ENCODE measurements around the gene TMEM258. TPM values are rescaled to one million over a fixed set of nuclear protein-coding genes. Genes with fewer than 3 reads are reported as not detected.

TMEM258 gene
- total and polyA plus RNA-seq, 10 of the 15 experiments (the other 5 are each of a cell fraction or from before 2014, with no cell fraction given): 160 to 840 (median 326) TPM

DNA sequence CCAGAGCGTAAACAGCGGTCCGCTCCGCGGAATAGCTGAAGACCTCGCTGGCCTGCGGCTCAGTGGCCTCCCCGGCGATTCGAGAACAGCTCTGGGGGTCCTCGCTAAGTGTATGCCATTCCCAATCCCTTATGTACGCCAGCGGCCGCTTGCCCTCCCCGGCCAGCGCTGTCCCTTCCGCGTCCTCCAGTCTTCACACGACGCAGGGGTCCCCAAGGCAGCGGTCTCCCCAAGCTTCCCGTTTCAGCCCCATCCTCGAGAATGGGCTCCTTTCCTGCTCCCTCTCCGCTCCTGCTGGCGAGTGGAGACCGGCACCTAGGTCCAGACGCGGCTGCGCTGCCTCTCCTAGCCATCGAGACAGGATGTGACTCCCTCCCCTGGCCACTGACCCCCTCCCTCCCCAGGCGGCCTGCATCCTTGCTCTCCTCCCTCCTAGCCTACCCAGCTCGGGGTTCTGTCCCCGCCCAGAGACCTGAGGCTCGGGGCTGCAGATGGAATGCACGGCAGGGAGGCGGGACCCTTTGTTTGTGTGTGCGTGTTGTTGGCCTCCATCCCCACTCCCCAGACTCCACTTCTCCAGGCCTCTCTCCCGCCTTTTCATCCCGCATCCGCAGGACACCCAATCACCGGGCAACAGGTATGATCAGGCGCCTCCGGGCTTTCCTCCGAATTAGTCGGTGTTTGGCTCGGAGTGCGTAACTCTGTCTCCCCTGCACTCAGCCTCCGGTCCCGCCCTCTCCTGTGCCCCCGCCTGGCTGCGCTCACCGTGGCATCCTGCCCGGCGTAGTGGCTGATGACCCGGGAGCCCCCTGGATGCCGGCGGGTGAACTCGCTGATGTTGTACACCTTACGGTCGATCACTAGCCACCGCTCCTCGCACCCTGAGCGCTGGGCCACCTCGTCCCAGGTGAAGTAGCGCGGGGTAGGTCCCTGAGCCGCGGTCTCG lies 23.7 kb upstream of the TMEM258 start:
- Histone ChIP-seq H4K20me1 (ENCODE audit: control insufficient read depth, insufficient read depth) (no peaks in the 10 kb centered on the region), H3K36me3 (ENCODE audit: control insufficient read depth in 2 of 2, insufficient read depth in 2 of 2, low read length in 1 of 2) (0 out of 4 replicates have a peak, but pooled peaks cover 0 to 5% of the 10 kb centered on the region in 2 experiments), H3K9me3 (replicated peaks; ENCODE audit: control insufficient read depth, insufficient read depth, low read length) (no peaks in the 10 kb centered on the region), H3K27ac (ENCODE audit: control insufficient read depth, insufficient read depth) (peak overlapping the region; percentile 87), H3K4me1 (ENCODE audit: control insufficient read depth, insufficient read depth, low read length) (peaks cover 3% of the 10 kb centered on the region; the same call in 1 of the 2 replicates), H3K4me2 (ENCODE audit: control insufficient read depth, insufficient read depth) (peak overlapping the region; percentile 95), H2AFZ (ENCODE audit: control insufficient read depth, low read depth, low read length) (peak overlapping the region; percentile 83), H3K79me2 (ENCODE audit: control insufficient read depth, insufficient read depth, low read length) (peaks cover 21% of the 10 kb centered on the region), H3K27me3 (replicated peaks in 1 of 2; ENCODE audit: control insufficient read depth in 2 of 2, insufficient read depth in 2 of 2, low read length in 1 of 2) (no peaks in the 10 kb centered on the region), H3K4me3 (peak overlapping the region; percentile 81), H3K9ac (ENCODE audit: control insufficient read depth, insufficient read depth, low read length) (peak overlapping the region; percentile 89)
- intact Hi-C loops (cut with micrococcal nuclease; ENCODE audit: unreplicated experiment) (loop anchor here (1.0 kb wide), 2 partner anchors 11 to 24 kb away; partner anchors contain the start of genes FEN1 and TMEM258), in situ Hi-C loops (cut with MboI) (no loop called here)
- TF ChIP-seq MLLT1 (IDR thresholded peaks at IDR 0.05): no peak
- TF ChIP-seq TBL1XR1 (IDR thresholded peaks at IDR 0.05; ENCODE audit: low read depth, low read length): no peak
- peak; percentile 14; the same call in 1 of the 2 replicates for TF ChIP-seq RUNX3 (IDR thresholded peaks at IDR 0.05; ENCODE audit: low read length)
- peak in 1 of 3 experiments; percentile 27; a peak in 1 of 6 replicates for TF ChIP-seq CTCF (IDR thresholded peaks at IDR 0.05 in 2 of 3, conservative IDR thresholded peaks at IDR 0.05 in 1 of 3; ENCODE audit: control insufficient read depth in 2 of 3, extremely low read depth in 1 of 3, insufficient read depth in 1 of 3, low read depth in 3 of 3, low read length in 3 of 3)
- TF ChIP-seq SIN3A (IDR thresholded peaks at IDR 0.05; ENCODE audit: low read depth, low read length): no peak
- 0 out of 2 replicates have a peak, but pooled peaks have one; percentile 32 for TF ChIP-seq MXI1 (IDR thresholded peaks at IDR 0.05; ENCODE audit: low read depth, low read length)
- 0 out of 2 replicates have a peak, but pooled peaks have one; percentile 23 for TF ChIP-seq POLR2AphosphoS5 (IDR thresholded peaks at IDR 0.05; ENCODE audit: low read length)
- peak; percentile 7; the same call in 1 of the 2 replicates for TF ChIP-seq CHD1 (IDR thresholded peaks at IDR 0.05; ENCODE audit: low read depth, low read length)
- TF ChIP-seq NBN (IDR thresholded peaks at IDR 0.05): 0 out of 2 replicates have a peak, but pooled peaks have one; percentile 8
- no peak for TF ChIP-seq ZSCAN29 (IDR thresholded peaks at IDR 0.05)
- no peak for FAIRE-seq
- POLR2A ChIA-PET: interaction anchor here (0.5 to 9.9 kb wide), 12 partner anchors 7 to 537 kb away, joined by 3 to 167 read pairs (median 6); partner anchors contain the start of genes FADS2, FEN1, FTH1 and TMEM258
- CTCF ChIA-PET: interaction anchor here (0.7 to 10.8 kb wide), 16 partner anchors 12 to 266 kb away, joined by 3 to 141 read pairs (median 6); partner anchors contain the start of gene FADS2
- 1% methylated on average over 68 of the region's 69 CpGs for WGBS (ENCODE audit: insufficient coverage, insufficient replicate concordance, low lambda C conversion rate, missing lambda C conversion rate)
- BruUV-seq (replicated peaks): TSS peak; percentile 46
- RAD21 ChIA-PET (ENCODE audit: unreplicated experiment): interaction anchor here (0.8 to 5.4 kb wide), 13 partner anchors 10 to 307 kb away, joined by 3 to 51 read pairs (median 5); partner anchors contain the start of genes FADS2, FEN1, INCENP and TMEM258
- no peak for DNase-seq (ENCODE audit: low read depth, low spot score)
- ATAC-seq: peak; percentile 55
- SMC1A ChIA-PET (ENCODE audit: uncharacterized antibody, unreplicated experiment): interaction anchor here (0.6 to 5.1 kb wide), 10 partner anchors 10 to 536 kb away, joined by 3 to 67 read pairs (median 6); partner anchors contain the start of gene FADS2

All from GM12878 (cell line).